Measurements from ENCODE around the gene TBC1D4. TPM values are rescaled to one million over a fixed set of nuclear protein-coding genes. Genes with fewer than 3 reads are reported as not detected.

Gene TBC1D4
- total and polyA plus RNA-seq, 9 of the 15 experiments (the other 6 are each of a cell fraction or from before 2014, with no cell fraction given): 2.8 to 12.3 (median 7.0) TPM

DNA sequence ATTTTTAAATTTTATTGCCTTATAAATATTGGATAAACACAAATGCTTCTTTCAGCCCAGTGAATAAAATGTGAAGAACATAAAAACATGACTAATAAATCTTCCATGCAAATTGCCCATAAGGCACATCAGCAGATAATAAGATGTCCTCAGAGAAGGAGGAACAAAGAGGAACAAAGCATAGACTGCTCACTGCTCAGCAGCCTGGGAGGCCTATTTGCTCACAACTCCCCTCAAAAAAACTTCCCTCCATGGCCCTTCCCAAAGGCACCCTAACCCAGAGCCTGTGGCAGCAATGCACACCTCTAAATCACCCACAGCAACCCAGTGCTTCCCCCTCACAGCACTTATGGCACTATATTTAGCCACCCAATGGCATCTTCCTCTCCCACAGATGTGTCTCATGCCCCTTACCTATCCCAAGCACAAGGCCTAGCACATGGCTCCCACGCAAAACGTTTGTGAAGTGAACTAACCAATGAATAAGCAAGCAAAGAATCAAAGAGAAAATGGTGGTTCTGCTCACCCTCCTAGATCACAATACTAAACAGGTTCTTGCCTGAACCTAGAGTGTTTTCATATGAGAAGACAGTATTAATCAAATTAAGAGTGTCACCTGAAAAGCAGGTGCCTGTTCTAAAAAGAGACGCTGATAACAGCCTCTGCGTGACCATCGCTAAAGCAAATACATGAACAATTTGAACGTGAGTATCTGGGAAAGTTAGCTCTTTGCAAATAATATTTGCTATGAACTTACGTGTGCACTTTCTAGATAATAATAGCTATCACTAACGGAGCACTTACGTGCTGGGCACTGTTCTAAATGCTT, 96.9 kb downstream of the TBC1D4 start (continued):
- TF ChIP-seq MGA (IDR thresholded peaks at IDR 0.05) (peak; percentile 64), CBX2 (IDR thresholded peaks at IDR 0.05; ENCODE audit: insufficient read depth, low read length, poor library complexity, severe bottlenecking) (no peak)
- TF ChIP-seq, protein P1, sequence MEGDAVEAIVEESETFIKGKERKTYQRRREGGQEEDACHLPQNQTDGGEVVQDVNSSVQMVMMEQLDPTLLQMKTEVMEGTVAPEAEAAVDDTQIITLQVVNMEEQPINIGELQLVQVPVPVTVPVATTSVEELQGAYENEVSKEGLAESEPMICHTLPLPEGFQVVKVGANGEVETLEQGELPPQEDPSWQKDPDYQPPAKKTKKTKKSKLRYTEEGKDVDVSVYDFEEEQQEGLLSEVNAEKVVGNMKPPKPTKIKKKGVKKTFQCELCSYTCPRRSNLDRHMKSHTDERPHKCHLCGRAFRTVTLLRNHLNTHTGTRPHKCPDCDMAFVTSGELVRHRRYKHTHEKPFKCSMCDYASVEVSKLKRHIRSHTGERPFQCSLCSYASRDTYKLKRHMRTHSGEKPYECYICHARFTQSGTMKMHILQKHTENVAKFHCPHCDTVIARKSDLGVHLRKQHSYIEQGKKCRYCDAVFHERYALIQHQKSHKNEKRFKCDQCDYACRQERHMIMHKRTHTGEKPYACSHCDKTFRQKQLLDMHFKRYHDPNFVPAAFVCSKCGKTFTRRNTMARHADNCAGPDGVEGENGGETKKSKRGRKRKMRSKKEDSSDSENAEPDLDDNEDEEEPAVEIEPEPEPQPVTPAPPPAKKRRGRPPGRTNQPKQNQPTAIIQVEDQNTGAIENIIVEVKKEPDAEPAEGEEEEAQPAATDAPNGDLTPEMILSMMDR (IDR thresholded peaks at IDR 0.05 in 2 of 3, conservative IDR thresholded peaks at IDR 0.05 in 1 of 3; ENCODE audit: insufficient read depth in 2 of 3, low read depth in 1 of 3, low read length in 3 of 3): no peak
- TF ChIP-seq, protein P2, sequence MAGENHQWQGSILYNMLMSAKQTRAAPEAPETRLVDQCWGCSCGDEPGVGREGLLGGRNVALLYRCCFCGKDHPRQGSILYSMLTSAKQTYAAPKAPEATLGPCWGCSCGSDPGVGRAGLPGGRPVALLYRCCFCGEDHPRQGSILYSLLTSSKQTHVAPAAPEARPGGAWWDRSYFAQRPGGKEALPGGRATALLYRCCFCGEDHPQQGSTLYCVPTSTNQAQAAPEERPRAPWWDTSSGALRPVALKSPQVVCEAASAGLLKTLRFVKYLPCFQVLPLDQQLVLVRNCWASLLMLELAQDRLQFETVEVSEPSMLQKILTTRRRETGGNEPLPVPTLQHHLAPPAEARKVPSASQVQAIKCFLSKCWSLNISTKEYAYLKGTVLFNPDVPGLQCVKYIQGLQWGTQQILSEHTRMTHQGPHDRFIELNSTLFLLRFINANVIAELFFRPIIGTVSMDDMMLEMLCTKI (IDR thresholded peaks at IDR 0.05; ENCODE audit: partially characterized antibody): no peak

Measured in K562 (cell line).